ENCODE data around the gene MED9.

DNA sequence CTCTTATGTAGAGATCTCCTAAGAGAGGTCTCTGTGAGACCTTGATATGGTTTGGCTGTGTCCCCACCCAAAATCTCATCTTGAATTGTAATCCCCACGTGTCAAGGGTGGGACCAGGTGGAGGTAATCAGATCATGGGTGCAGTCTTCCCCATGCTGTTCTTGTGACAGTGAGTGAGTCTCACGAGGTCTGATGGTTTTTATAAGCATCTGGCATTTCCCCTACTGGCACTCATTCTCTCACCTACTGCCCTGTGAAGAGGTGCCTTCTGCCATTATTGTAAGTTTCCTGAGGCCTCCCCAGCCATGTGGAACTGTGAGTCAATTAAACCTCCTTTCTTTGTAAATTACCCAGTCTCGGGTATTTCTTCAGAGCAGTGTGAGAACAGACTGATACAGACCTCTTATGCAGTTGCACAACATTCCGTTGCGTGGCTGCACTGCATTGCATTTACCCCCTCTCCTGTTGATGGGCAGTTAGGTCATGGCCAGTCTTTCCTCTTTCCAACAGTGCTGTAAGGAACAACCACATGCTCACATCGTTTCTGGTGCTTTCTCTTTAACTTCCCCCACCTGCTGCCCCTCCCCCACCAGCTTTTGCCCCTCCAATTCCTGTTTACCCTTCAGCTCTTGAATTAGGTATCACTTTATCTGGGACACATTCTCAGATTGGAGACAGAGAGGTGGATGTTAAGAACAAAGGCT is 43.6 kb upstream of the MED9 start:
- TF ChIP-seq, protein P1, sequence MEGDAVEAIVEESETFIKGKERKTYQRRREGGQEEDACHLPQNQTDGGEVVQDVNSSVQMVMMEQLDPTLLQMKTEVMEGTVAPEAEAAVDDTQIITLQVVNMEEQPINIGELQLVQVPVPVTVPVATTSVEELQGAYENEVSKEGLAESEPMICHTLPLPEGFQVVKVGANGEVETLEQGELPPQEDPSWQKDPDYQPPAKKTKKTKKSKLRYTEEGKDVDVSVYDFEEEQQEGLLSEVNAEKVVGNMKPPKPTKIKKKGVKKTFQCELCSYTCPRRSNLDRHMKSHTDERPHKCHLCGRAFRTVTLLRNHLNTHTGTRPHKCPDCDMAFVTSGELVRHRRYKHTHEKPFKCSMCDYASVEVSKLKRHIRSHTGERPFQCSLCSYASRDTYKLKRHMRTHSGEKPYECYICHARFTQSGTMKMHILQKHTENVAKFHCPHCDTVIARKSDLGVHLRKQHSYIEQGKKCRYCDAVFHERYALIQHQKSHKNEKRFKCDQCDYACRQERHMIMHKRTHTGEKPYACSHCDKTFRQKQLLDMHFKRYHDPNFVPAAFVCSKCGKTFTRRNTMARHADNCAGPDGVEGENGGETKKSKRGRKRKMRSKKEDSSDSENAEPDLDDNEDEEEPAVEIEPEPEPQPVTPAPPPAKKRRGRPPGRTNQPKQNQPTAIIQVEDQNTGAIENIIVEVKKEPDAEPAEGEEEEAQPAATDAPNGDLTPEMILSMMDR (conservative IDR thresholded peaks at IDR 0.05; ENCODE audit: low read depth, low read length), result 0 out of 2 replicates have a peak, but pooled peaks have one; percentile 6
- TF ChIP-seq CHD1 (IDR thresholded peaks at IDR 0.05; ENCODE audit: low read depth, low read length) (no peak), POLR2A (IDR thresholded peaks at IDR 0.05; ENCODE audit: low read depth, low read length) (no peak), RCOR1 (IDR thresholded peaks at IDR 0.05; ENCODE audit: insufficient replicate concordance, low read length) (no peak), RAD21 (IDR thresholded peaks at IDR 0.05; ENCODE audit: low read length) (no peak)
- TF ChIP-seq, protein P2, sequence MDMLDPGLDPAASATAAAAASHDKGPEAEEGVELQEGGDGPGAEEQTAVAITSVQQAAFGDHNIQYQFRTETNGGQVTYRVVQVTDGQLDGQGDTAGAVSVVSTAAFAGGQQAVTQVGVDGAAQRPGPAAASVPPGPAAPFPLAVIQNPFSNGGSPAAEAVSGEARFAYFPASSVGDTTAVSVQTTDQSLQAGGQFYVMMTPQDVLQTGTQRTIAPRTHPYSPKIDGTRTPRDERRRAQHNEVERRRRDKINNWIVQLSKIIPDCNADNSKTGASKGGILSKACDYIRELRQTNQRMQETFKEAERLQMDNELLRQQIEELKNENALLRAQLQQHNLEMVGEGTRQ (IDR thresholded peaks at IDR 0.05; ENCODE audit: low read depth, low read length), result no peak
